Esophagus (tissue), 2 donors: Measurements from ENCODE around the gene USP7. TPM values are rescaled to one million over a fixed set of nuclear protein-coding genes. Genes with fewer than 3 reads are reported as not detected.

Experiments
- H3K27ac ChIP-seq, 2 donors: one replicate each; pipeline ENCODE4 v1.5.1; 2013; ENCODE audit warnings: low read depth in 2 of 2, mild to moderate bottlenecking in 2 of 2, inconsistent platforms in 1 of 2, low read length in 1 of 2, moderate library complexity in 1 of 2
- H3K27me3 ChIP-seq, 2 donors: one replicate each; pipeline ENCODE4 v1.6.1; 2013; ENCODE audit warnings: low read length in 2 of 2, control low read depth in 1 of 2, mild to moderate bottlenecking in 1 of 2; ENCODE audit not compliant: insufficient read depth in 2 of 2, control insufficient read depth in 1 of 2
- H3K36me3 ChIP-seq, 2 donors: one replicate each; pipeline ENCODE4 v1.6.1; 2013; ENCODE audit warnings: low read length in 1 of 2; ENCODE audit not compliant: control insufficient read depth in 2 of 2, insufficient read depth in 2 of 2
- H3K4me1 ChIP-seq, 2 donors: one replicate each; pipeline ENCODE4 v1.6.1; 2013; ENCODE audit warnings: low read length in 1 of 2; ENCODE audit not compliant: control insufficient read depth in 2 of 2, insufficient read depth in 2 of 2
- H3K4me3 ChIP-seq, 2 donors: one replicate each; pipeline ENCODE4 v1.5.1; 2013; ENCODE audit warnings: low read length in 2 of 2, mild to moderate bottlenecking in 2 of 2, low read depth in 1 of 2, moderate library complexity in 1 of 2
- H3K9me3 ChIP-seq, 2 donors: one replicate each; pipeline ENCODE4 v1.6.1; 2013; ENCODE audit warnings: mild to moderate bottlenecking in 2 of 2, low read depth in 1 of 2, low read length in 1 of 2, moderate library complexity in 1 of 2; ENCODE audit not compliant: control insufficient read depth in 2 of 2, insufficient read depth in 1 of 2
- WGBS, 2 donors: extraction: QIAGEN DNeasy Blood & Tissue Kit; methylation state at CpG; one replicate each; pipeline ENCODE4 v1.1.7; 2013; 5-methylcytosine and 5-hydroxymethylcytosine counted together
- polyA plus RNA-seq, 2 donors: library from polyadenylated mRNA; stranded (reverse); fragments of 200-250 nt; gene quantifications; one replicate each; pipeline ENCODE4 v1.2.3, GENCODE V29; 2013
- donor health status: healthy with polysubstance abuse.
- donor health status: Bipolar disorder and iron deficiency.

USP7 gene
- polyA plus RNA-seq, 2 donors, result 27.8 to 34.6 TPM

GRCh38 chr16:8934601-8935000 lies 29.1 kb downstream of the USP7 start:
- H3K27me3 ChIP-seq, result no peaks in the 10 kb centered on the region
- H3K27ac ChIP-seq, result no peak overlapping the region
- H3K9me3 ChIP-seq, result no peaks in the 10 kb centered on the region
- WGBS, 2 donors, result 77 to 86% methylated on average over 6 of the region's 6 CpGs
- peaks cover 3 to 5% of the 10 kb centered on the region in 2 donors for H3K36me3 ChIP-seq
- H3K4me3 ChIP-seq, result no peak overlapping the region
- peaks cover 3 to 4% of the 10 kb centered on the region in 2 donors for H3K4me1 ChIP-seq

GRCh38 chr16:8931859-8932258 lies 31.8 kb downstream of the USP7 start:
- H3K27ac ChIP-seq, result no peak overlapping the region
- H3K4me1 ChIP-seq, result peaks cover 0 to 3% of the 10 kb centered on the region in 2 donors
- no peak overlapping the region for H3K4me3 ChIP-seq
- peaks cover 7 to 10% of the 10 kb centered on the region in 2 donors for H3K36me3 ChIP-seq
- 40 to 43% methylated on average over 6 of the region's 6 CpGs for WGBS, 2 donors
- H3K27me3 ChIP-seq, result no peaks in the 10 kb centered on the region
- no peaks in the 10 kb centered on the region for H3K9me3 ChIP-seq

- Histone ChIP-seq H3K4me3 (no peak overlapping the region), H3K27ac (no peak overlapping the region), H3K36me3 (peaks cover 11 to 12% of the 10 kb centered on the region in 2 donors), H3K9me3 (no peaks in the 10 kb centered on the region), H3K4me1 (peaks cover 0 to 3% of the 10 kb centered on the region in 2 donors), H3K27me3 (no peaks in the 10 kb centered on the region)
- 88 to 89% methylated on average over 17 of the region's 17 CpGs for WGBS, 2 donors
Observed at GRCh38 chr16:8929086-8929748, 34.5 kb downstream of the USP7 start.

GRCh38 chr16:8928467-8928957 lies 35.2 kb downstream of the USP7 start:
- Histone ChIP-seq H3K27ac (no peak overlapping the region), H3K4me1 (peaks cover 0 to 3% of the 10 kb centered on the region in 2 donors), H3K4me3 (no peak overlapping the region), H3K27me3 (no peaks in the 10 kb centered on the region), H3K9me3 (no peaks in the 10 kb centered on the region), H3K36me3 (peaks cover 11 to 13% of the 10 kb centered on the region in 2 donors)
- WGBS, 2 donors, result 81 to 82% methylated on average over 10 of the region's 10 CpGs

GRCh38 chr16:8926827-8927226 lies 36.9 kb downstream of the USP7 start:
- Histone ChIP-seq H3K9me3 (no peaks in the 10 kb centered on the region), H3K4me1 (peaks cover 0 to 2% of the 10 kb centered on the region in 2 donors), H3K27me3 (no peaks in the 10 kb centered on the region), H3K36me3 (peaks cover 16 to 20% of the 10 kb centered on the region in 2 donors), H3K27ac (no peak overlapping the region), H3K4me3 (no peak overlapping the region)
- 94 to 98% methylated on average over 11 of the region's 11 CpGs for WGBS, 2 donors

- 92 to 95% methylated on average over 7 of the region's 7 CpGs for WGBS, 2 donors
- Histone ChIP-seq H3K27me3 (no peaks in the 10 kb centered on the region), H3K27ac (no peak overlapping the region), H3K36me3 (peaks cover 22 to 26% of the 10 kb centered on the region in 2 donors), H3K9me3 (no peaks in the 10 kb centered on the region), H3K4me3 (no peak overlapping the region), H3K4me1 (no peaks in the 10 kb centered on the region)
Observed at GRCh38 chr16:8925455-8925854, 38.3 kb downstream of the USP7 start.

GRCh38 chr16:8924214-8924613 lies 39.5 kb downstream of the USP7 start:
- peaks cover 22 to 29% of the 10 kb centered on the region in 2 donors for H3K36me3 ChIP-seq
- no peaks in the 10 kb centered on the region for H3K9me3 ChIP-seq
- H3K27ac ChIP-seq, result no peak overlapping the region
- H3K27me3 ChIP-seq, result no peaks in the 10 kb centered on the region
- H3K4me3 ChIP-seq, result no peak overlapping the region
- no peaks in the 10 kb centered on the region for H3K4me1 ChIP-seq
- WGBS, 2 donors, result 27 to 57% methylated on average over 4 of the region's 4 CpGs

- Histone ChIP-seq H3K4me3 (no peak overlapping the region), H3K27ac (no peak overlapping the region), H3K9me3 (no peaks in the 10 kb centered on the region), H3K36me3 (peaks cover 25 to 26% of the 10 kb centered on the region in 2 donors), H3K27me3 (no peaks in the 10 kb centered on the region), H3K4me1 (no peaks in the 10 kb centered on the region)
- 81 to 85% methylated on average over 11 of the region's 11 CpGs for WGBS, 2 donors
Observed at GRCh38 chr16:8923199-8923598, 40.5 kb downstream of the USP7 start.

GRCh38 chr16:8921347-8921984 lies 42.2 kb downstream of the USP7 start:
- WGBS, 2 donors, result 89 to 92% methylated on average over 10 of the region's 10 CpGs

More at GRCh38 chr16:8921347-8921984, 42.2 kb downstream of the USP7 start:
- Histone ChIP-seq H3K4me3 (no peak overlapping the region), H3K9me3 (no peaks in the 10 kb centered on the region), H3K4me1 (no peaks in the 10 kb centered on the region), H3K36me3 (peaks cover 22 to 23% of the 10 kb centered on the region in 2 donors), H3K27me3 (no peaks in the 10 kb centered on the region), H3K27ac (no peak overlapping the region)
